NCI-H1092 treated with DMSO at 0.1 percent for 48 hours (cell line): ENCODE measurements around the gene CSAG3.
"Not testable (repeated sequence)": the region's sequence is repeated elsewhere in the genome, so short reads cannot be mapped to it uniquely, and the experiment has no call there.

Source experiments
- DNase-seq: peaks from one replicate; lab custom pipeline; 2025; lab: John Stamatoyannopoulos, UW

CSAG3 gene

DNA sequence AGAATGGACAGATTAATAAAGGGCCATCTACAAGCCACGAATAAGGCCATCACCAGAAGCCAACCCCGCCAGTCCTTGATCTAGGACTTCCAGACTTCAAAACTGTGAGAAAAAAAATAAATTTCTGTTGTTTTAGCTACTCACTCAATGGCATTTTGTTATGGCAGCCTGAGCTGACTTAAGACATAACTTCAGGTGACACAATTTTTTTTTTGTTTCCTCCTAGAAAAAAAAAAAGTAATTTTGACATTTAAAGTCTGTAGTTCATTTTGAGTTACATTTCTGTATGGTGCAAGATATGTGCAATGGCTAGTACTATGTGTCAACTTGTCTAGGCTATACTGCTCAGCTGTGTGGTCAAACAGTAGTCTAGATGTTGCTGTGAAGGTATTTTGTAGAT lies at the start of gene CSAG3:
Gene CSAG3 (plus strand): TSS at position 301 of the 400 bp plus-strand sequence.
- not testable (repeated sequence) for DNase-seq

- DNase-seq: not testable (repeated sequence)
These were observed 45.8 kb upstream of the CSAG3 start for GRCh38 chrX:152713195-152713594.

DNA sequence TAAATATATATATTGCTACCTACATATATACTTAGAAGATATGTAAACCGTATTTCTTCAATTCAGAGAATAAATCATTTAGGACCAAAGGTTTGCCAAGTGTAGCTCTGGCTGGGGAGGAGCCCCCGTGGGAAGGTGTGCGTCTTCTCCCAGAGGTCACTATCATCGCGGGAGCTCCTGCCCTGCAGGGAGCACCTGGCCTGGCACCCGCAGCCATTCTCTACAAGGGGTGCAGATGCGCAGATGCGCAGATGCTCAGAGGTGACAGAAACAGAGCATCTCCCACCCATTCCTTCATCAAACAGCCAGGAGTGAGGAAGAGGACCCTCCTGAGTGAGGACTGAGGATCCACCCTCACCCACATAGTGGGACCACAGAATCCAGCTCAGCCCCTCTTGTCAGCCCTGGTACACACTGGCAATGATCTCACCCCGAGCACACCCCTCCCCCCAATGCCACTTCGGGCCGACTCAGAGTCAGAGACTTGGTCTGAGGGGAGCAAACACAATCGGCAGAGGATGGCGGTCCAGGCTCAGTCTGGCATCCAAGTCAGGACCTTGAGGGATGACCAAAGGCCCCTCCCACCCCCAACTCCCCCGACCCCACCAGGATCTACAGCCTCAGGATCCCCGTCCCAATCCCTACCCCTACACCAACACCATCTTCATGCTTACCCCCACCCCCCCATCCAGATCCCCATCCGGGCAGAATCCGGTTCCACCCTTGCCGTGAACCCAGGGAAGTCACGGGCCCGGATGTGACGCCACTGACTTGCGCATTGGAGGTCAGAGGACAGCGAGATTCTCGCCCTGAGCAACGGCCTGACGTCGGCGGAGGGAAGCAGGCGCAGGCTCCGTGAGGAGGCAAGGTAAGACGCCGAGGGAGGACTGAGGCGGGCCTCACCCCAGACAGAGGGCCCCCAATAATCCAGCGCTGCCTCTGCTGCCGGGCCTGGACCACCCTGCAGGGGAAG lies 44.9 kb upstream of the CSAG3 start, which contains the start of gene MAGEA2B:
Gene MAGEA2B (plus strand): TSS at position 814 of the 973 bp plus-strand sequence. CDS start 2,479 bp downstream, outside the sequence.
- DNase-seq: not testable (repeated sequence)

GRCh38 chrX:152725409-152725808 lies 33.6 kb upstream of the CSAG3 start:
- no peak for DNase-seq

GRCh38 chrX:152733261-152733975 lies 25.6 kb upstream of the CSAG3 start, which contains the start of the genes CSAG1 and MAGEA12:
Gene CSAG1 (minus strand): TSS chrX:152733721. CDS start chrX:152732460, 1,261 bp downstream.
Gene MAGEA12 (plus strand): TSS chrX:152733757. CDS start chrX:152736162, 2,405 bp downstream.
- no peak for DNase-seq

DNA sequence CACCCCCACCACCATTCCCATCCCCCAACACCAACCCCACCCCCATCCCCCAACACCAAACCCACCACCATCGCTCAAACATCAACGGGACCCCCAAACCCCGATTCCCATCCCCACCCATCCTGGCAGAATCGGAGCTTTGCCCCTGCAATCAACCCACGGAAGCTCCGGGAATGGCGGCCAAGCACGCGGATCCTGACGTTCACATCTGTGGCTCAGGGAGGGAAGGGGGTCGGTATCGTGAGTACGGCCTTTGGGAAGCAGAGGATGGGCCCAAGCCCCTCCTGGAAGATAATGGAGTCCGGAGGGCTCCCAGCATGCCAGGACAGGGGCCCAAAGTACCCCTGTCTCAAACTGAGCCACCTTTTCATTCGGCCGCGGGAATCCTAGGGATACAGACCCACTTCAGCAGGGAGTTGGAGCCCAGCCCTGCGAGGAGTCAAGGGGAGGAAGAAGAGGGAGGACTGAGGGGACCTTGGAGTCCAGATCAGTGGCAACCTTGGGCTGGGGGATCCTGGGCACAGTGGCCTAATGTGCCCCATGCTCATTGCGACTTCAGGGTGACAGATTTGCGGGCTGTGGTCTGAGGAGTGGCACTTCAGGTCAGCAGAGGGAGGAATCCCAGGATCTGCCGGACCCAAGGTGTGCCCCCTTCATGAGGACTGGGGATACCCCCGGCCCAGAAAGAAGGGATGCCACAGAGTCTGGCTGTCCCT lies 24.7 kb upstream of the CSAG3 start:
- not testable (repeated sequence) for DNase-seq

DNA sequence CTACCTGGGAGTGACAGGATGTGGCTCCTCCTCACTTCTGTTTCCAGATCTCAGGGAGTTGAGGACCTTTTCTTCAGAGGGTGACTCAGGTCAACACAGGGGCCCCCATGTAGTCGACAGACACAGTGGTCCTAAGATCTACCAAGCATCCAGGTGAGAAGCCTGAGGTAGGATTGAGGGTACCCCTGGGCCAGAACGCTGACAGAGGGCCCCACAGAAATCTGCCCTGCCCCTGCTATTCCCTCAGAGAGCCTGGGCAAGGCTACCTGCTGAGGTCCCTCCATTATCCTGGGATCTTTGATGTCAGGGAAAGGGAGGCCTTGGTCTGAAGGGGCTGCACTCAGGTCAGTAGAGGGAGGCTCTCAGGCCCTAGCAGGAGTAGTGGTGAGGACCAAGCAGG lies 23.9 kb upstream of the CSAG3 start:
- DNase-seq: no peak

DNA sequence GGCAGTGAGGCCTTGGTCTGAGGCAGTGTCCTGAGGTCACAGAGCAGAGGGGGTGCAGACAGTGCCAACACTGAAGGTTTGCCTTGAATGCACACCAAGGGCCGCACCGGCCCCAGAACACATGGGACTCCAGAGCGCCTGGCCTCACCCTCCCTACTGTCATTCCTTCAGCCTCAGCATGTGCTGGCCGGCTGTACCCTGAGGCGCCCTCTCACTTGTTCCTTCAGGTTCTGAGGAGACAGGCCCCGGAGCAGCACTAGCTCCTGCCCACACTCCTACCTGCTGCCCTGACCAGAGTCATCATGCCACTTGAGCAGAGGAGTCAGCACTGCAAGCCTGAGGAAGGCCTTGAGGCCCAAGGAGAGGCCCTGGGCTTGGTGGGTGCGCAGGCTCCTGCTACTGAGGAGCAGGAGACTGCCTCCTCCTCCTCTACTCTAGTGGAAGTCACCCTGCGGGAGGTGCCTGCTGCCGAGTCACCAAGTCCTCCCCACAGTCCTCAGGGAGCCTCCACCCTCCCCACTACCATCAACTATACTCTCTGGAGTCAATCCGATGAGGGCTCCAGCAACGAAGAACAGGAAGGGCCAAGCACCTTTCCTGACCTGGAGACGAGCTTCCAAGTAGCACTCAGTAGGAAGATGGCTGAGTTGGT lies 23.0 kb upstream of the CSAG3 start:
- DNase-seq: no peak

- DNase-seq: not testable (repeated sequence)
These were observed 22.5 kb upstream of the CSAG3 start for GRCh38 chrX:152736528-152736927.

DNA sequence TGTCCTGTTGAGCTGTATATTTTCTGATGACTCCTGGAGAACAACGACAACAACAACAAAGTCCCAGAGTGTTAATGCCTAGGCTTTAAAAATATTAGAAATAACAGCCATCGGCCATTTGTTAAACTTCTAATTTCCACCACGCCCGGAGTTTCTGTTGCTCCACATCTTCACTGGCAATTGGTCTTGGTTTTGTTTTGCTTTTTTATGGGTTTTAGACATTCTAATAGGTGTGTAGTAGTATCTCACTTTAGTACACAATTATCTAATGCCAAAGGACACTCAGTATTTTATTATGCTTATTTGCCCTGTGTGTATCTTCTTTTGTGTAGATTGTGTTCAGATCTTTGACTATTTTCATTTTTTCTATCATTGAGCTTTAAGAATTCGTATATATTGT lies 20.5 kb upstream of the CSAG3 start:
- DNase-seq: no peak

- not testable (repeated sequence) for DNase-seq
These were observed 5.0 kb upstream of the CSAG3 start, which contains the start of gene MAGEA2 for GRCh38 chrX:152753686-152754650. Gene MAGEA2 (minus strand): TSS chrX:152753842. CDS start chrX:152751363, 2,479 bp downstream.

DNA sequence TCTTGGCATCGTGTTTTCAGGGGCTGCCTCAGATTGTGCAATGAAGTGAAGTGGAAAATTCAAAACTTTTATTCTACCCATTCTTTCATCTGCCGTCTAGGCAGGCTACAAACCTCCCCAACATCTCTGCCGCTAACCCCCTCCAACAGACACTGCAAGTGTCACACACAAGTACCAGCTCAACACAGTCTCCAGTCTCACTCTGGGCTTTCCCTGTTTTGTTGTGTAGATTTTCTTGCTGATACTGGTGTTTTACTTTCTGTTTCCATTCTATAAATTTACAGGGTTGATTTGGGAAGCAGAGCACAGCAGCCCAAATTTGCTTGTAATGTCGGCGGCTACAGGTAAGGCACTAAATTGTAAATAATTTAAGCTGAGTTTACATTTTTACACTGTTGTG lies 4.1 kb upstream of the CSAG3 start:
- DNase-seq: not testable (repeated sequence)

DNA sequence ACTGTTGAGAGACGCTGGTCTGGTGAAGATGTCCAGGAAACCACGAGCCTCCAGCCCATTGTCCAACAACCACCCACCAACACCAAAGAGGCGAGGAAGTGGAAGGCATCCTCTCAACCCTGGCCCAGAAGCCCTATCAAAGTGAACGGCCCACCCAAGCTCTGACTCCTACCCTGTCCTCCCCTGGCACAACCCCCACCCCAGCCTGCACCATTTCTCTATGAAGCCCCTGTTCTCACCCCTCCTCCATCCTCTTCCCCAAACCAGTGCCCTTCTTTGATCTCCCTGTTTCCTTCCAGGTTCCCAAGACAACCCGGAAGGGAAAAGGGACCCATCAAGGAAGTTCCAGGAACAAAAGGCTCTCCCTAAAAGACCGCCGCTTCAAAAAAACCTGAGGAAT lies 526 bp downstream of the CSAG3 start:
- not testable (repeated sequence) for DNase-seq

GRCh38 chrX:152761582-152761981 lies 2.6 kb downstream of the CSAG3 start:
- not testable (repeated sequence) for DNase-seq

DNA sequence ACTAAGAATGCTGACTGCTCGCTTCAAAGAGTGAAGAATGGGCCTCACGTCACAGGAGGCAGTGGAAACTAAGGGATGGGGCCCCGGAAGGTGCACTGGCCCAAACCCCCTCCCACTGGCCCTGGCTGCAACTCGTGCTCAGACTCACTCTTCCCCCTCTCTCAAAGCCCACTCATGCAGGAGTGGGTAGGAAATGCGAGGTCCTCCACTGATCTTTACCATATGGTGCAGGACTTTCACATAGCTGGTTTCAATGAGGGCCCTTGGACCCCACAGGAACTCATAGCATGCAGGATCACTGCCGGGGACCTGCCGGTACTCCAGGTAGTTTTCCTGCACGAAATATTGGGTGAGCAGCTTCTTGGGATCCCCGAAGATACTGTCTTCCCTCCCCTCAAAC lies 7.5 kb downstream of the CSAG3 start:
- not testable (repeated sequence) for DNase-seq

DNA sequence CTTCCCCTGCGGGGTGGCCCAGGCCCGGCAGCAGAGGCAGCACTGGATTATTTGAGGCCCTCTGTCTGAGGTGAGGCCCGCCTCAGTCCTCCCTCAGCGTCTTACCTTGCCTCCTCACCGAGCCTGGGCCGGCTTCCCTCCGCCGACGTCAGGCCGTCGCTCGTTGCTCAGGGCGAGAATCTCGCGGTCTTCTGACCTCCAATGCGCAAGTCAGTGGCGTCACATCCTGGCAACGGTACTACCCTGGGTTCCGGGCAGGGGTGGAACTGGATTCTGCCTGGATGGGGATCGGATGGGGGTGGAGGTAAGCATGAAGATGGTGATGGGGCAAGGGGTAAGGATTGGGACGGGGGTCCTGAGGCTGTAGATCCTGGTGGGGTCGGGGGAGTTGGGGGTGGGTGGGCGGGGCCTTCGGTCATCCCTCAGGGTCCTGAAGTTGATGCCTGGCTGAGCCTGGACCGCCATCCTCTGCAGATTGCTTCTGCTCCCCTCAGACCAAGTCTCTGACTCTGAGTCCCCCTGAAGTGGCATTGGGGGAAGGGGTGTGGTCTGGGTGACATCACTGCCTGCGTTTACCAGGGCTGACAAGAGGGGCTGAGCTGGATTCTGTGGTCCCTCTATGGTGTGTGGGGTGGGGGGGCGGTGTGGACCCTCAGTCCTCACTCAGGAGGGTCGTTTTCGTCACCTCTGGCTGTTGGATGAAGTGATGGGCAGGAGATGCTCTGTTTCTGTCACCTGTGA lies 10.7 kb downstream of the CSAG3 start, which contains the start of gene MAGEA6:
Gene MAGEA6 (minus strand): TSS at position 141 of the 741 bp plus-strand sequence. CDS start 2,039 bp downstream, outside the sequence.
- DNase-seq: not testable (repeated sequence)

DNA sequence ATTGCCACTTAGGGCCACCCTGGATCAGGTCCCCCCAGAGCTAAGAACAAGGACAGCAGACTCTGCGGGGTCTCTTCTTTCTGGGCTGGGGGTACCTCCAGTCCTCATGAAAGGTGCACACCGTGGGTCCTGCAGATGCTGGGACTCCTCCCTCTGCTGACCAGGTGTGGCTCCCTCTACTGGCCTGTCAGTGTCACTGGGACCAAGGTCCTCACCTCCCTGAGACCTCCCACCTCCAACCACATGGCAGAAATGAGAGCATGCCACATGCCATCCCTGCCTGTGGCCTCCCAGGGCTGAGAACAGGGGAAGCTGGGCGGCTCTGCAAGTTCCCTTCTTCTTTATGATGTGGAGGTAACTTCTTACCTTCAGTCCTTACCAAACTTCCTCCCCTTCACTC lies 28.0 kb downstream of the CSAG3 start:
- DNase-seq: not testable (repeated sequence)

DNA sequence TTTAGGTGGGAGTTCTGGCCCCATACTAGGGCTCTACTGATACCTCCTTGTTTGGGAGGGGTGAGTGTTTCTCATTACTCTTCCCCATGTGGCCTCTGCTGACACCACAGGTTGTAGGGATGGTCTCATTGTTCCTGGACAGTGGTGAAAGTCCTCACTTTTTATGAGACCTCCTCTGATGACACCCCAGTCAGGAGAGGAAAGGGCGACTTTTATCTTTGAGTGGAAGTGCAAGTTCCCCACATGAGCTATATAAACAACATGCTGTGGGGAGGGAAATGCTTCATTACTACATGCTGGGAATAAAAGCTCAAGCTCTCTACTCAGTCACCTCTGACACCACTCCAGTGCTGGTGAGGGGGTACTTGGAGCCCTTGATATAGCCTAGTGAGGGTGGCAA lies 39.9 kb downstream of the CSAG3 start:
- DNase-seq: no peak

DNA sequence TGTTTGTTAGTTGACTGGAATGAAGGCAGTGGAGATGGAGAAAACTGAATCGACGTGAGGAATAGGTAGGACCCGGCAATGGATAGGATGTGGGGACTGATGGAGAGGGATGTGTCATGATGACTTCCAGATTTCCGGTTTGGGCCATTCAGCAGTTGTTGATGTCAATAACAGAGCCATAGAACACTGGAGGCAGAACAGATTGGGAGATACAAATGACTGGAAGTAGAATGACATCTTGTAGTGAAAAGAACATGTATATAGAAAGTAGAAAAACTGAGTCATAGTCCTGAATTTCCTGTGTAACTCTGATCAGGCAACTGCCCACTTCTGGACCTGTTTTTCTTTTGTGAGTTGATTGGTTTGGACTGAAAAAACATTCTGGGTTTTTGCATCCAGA lies 47.0 kb downstream of the CSAG3 start:
- DNase-seq: no peak
